ENCODE results near the gene SNUPN.
A peak's percentile ranks its signal among the peaks of the same experiment; 100 is the strongest.

SNUPN gene

DNA sequence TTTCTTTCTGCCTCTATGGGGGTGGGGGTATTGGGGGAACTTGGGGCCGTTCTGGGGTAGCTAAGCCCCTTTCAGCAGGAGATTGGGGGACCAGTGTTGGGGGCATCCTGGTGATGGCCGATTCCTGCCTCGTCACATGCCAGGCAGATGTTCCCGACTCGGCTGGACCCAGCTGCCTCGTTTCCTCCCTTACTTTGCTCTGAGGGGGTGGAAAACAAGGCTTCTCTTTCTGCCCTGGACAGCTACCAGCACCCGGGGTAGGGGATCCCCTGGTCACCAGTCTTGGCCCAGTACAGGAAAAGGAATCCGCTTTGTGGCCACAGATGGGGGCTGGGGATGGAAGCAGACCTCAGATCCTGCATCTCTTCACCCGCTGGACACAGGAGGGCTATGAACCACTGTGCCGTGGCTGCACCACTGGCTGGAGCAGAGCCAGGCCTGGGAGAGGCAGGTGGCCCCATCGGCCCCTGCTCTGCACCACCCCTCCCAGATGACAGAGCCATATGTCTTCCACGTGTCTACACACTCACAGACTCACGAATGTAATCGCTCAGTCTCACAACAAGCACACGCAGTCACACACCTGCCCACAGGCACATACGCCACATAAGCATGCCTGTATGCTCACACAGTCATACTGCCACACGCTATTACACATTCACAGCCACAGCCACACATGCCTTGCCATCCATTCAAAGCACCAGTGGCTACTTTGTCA, 34.6 kb upstream of the SNUPN start:
- no peaks in the 10 kb centered on the region for H3K27me3 Mint-ChIP-seq

DNA sequence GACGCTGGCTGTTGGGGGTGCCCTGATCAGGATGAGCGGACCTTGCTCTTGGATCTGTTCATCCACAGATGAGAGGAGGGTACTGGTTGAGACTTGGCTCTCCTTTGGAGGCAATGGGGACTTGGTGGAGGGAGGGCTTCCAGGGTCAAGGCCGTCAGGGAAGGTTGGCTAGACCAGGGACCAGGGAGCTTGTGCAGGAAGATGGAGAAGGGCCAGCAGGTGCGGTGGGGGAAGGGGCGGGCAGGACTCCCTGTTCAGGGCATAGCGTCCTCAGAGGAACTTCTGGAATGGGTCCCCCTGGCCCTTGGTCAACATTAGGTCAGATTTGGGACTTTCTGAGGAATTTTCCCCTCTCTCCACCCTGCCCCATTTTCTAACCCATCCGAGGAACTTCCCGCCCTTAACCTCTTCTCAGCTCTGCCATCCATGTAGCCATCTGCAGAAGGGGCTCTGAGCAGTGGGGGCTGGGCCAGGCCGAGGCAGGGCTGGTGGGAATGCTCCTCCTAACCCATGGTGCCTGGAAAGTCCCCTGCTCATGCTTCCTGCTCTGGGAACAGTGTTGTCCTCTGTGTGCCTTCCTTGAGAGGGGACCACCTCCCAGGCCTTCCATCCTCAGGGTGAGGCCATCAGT, 33.7 kb upstream of the SNUPN start:
- no peaks in the 10 kb centered on the region for H3K4me1 Mint-ChIP-seq (ENCODE audit: low read depth)
- H3K4me3 Mint-ChIP-seq = no peak overlapping the region
- no peaks in the 10 kb centered on the region for H3K27me3 Mint-ChIP-seq

More for the DNA sequence above, 34.6 kb upstream of the SNUPN start:
- no peak for DNase-seq
- H3K4me3 Mint-ChIP-seq = no peak overlapping the region
- no peaks in the 10 kb centered on the region for H3K4me1 Mint-ChIP-seq (ENCODE audit: low read depth)
- H3K36me3 Mint-ChIP-seq (ENCODE audit: low read depth) = no peaks in the 10 kb centered on the region
- H3K9me3 Mint-ChIP-seq = no peaks in the 10 kb centered on the region
- no peak overlapping the region for H3K27ac Mint-ChIP-seq

GRCh38 chr15:75656813-75657212, 31.3 kb upstream of the SNUPN start:
- no peak for DNase-seq
- Mint-ChIP-seq H3K4me3 (no peak overlapping the region), H3K9me3 (no peaks in the 10 kb centered on the region), H3K4me1 (ENCODE audit: low read depth) (peaks cover 5% of the 10 kb centered on the region), H3K27me3 (no peaks in the 10 kb centered on the region), H3K36me3 (ENCODE audit: low read depth) (no peaks in the 10 kb centered on the region), H3K27ac (no peak overlapping the region)

More for the DNA sequence above, 33.7 kb upstream of the SNUPN start:
- no peak for DNase-seq
- Mint-ChIP-seq H3K36me3 (ENCODE audit: low read depth) (no peaks in the 10 kb centered on the region), H3K27ac (no peak overlapping the region), H3K9me3 (no peaks in the 10 kb centered on the region)

DNA sequence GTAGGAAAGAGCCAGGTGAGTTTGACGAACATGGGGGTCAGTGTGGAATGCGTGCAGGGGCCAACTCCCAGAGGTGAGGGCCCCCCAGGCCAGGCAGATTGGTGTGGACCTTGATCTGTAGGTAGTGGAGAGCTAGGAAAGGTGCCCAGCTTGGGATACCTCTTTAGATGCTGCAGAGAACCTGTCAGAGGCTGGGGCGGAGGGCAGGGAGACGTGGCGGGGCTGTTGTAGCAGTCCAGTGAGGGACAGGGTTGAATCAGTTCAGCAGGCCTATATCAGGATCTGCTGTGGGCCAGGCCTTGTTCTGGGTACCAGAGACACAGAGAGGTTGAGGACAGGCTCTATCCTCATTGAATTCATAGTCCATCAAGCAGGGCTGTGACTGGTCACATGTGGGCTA, 30.8 kb upstream of the SNUPN start:
- H3K27ac Mint-ChIP-seq = no peak overlapping the region
- no peaks in the 10 kb centered on the region for H3K36me3 Mint-ChIP-seq (ENCODE audit: low read depth)
- H3K4me3 Mint-ChIP-seq = no peak overlapping the region
- H3K4me1 Mint-ChIP-seq (ENCODE audit: low read depth) = peaks cover 10% of the 10 kb centered on the region
- no peaks in the 10 kb centered on the region for H3K9me3 Mint-ChIP-seq
- DNase-seq = no peak
- H3K27me3 Mint-ChIP-seq = no peaks in the 10 kb centered on the region

GRCh38 chr15:75655931-75656330, 30.4 kb upstream of the SNUPN start:
- no peaks in the 10 kb centered on the region for H3K27me3 Mint-ChIP-seq
- no peak overlapping the region for H3K27ac Mint-ChIP-seq
- H3K4me1 Mint-ChIP-seq (ENCODE audit: low read depth) = peaks cover 14% of the 10 kb centered on the region
- H3K9me3 Mint-ChIP-seq = no peaks in the 10 kb centered on the region
- H3K4me3 Mint-ChIP-seq = no peak overlapping the region
- no peaks in the 10 kb centered on the region for H3K36me3 Mint-ChIP-seq (ENCODE audit: low read depth)
- no peak for DNase-seq

DNA sequence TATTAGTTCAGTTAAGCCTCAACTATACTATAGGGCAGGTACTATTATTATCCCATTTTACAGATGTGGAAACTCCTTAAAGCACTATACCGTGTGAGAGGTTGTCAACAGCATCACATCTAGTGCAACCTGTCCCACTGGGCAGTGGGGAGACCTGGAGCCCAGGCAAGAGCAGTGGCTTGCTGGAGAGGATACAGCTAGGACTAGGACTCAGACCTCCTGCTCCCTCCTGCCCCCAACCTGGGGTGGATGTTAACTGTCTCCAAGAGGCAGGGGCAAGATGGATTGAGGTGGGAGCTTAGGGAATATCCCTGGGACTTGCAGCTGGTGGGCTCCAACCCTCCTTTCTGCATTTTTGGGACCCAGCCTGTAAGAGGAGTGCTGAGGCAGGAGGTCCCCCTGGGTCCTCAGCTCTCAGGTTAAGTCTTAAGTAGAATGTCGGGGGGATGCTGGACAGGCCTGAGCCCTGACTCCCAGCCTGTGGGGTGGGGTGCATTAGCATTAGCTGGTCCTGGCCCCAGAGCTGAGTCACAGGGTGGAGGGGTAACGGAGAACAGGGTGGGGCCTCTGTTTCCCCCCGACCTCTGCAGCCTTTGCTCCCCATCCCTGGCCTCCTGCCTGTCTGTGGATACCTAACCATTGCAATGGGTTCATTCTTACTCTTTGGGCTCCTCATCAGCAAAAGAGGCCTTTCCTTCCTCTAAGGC, 28.8 kb upstream of the SNUPN start:
- no peak overlapping the region for H3K27ac Mint-ChIP-seq

DNA sequence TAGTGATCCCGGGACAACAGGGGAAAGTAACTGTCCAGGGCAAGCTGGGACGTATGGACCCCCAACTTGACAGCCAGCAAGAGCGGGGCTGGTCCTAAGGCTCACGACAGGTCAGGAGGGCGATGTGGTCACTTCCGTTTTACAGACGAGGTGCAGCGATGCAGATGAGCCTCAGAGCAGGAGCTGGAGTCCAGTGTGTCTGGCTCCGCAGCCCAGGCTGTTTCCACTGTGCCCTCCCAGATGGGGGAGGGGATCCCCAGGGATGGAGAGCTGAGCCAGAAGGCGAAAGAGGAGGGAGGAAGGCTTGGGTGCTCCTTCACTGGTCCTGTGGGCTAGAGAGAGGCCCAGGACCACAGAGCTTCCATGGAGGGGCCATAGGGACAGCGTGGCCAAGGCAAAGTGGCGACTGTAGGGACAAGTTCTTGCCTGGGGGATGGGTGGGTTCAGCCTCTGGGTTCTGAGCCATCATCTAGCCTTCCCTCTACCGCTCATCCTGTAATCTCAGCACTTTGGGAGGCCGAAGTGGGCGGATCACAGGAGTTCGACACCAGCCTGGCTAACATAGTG, 27.9 kb upstream of the SNUPN start:
- no peak for DNase-seq
- no peak overlapping the region for H3K4me3 Mint-ChIP-seq
- H3K27ac Mint-ChIP-seq = no peak overlapping the region
- H3K27me3 Mint-ChIP-seq = no peaks in the 10 kb centered on the region
- peaks cover 24% of the 10 kb centered on the region for H3K4me1 Mint-ChIP-seq (ENCODE audit: low read depth)
- H3K36me3 Mint-ChIP-seq (ENCODE audit: low read depth) = no peaks in the 10 kb centered on the region
- H3K9me3 Mint-ChIP-seq = no peaks in the 10 kb centered on the region

More for the DNA sequence above, 28.8 kb upstream of the SNUPN start:
- Mint-ChIP-seq H3K4me1 (ENCODE audit: low read depth) (peaks cover 18% of the 10 kb centered on the region), H3K9me3 (no peaks in the 10 kb centered on the region), H3K36me3 (ENCODE audit: low read depth) (no peaks in the 10 kb centered on the region), H3K27me3 (no peaks in the 10 kb centered on the region), H3K4me3 (no peak overlapping the region)
- no peak for DNase-seq

- H3K4me3 Mint-ChIP-seq = no peak overlapping the region
- peak overlapping the region; percentile 35 for H3K27ac Mint-ChIP-seq
- DNase-seq = no peak
- H3K4me1 Mint-ChIP-seq (ENCODE audit: low read depth) = peaks cover 27% of the 10 kb centered on the region
- H3K27me3 Mint-ChIP-seq = no peaks in the 10 kb centered on the region
- H3K9me3 Mint-ChIP-seq = no peaks in the 10 kb centered on the region
- no peaks in the 10 kb centered on the region for H3K36me3 Mint-ChIP-seq (ENCODE audit: low read depth)
Measured at GRCh38 chr15:75651810-75652543, 26.5 kb upstream of the SNUPN start.

DNA sequence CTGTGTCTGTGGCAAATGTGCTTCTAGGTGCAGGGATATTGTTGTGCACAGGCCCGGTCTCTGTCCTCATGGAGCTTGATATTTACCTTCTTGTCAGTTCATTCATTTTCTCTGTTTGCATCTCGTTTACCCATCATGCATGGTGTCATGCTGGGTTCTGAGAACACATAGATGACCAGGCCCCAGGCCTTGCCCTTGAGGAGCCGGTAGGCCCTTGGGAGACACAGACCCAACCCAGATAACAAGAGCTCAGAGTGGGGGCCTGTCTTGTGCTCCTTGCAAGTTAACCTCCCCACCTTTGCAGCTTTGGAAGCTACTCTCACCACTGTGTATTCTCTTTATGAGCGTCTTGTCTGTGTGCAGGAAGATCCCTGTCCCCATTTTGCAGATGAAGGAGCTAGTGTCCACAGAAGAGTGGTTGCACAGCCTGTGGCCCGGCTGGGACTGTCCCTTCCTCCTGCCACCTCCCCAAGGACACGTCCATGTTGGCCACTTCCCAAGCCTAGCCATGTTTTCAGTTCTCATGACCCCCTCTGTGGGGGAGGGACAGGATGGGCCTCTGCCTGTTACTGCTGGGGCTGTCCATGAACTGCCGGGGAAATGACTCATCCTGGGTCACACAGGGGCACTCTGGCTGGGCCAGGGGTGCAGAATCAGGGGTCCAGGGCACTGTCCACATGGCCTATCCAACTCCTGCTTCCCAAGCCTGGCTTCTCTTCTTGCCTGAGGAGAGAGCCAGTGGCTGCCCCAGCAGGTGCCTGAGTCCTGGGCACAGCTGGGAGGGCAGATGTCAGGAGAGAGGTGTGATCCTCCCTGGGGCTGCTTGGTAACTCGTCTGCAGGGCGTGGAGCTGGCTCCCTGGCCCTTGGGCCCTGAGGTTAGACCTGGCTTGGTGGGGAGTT, 25.6 kb upstream of the SNUPN start:
- Mint-ChIP-seq H3K27me3 (no peaks in the 10 kb centered on the region), H3K9me3 (no peaks in the 10 kb centered on the region), H3K36me3 (ENCODE audit: low read depth) (no peaks in the 10 kb centered on the region), H3K27ac (peak overlapping the region; percentile 30), H3K4me3 (no peak overlapping the region), H3K4me1 (ENCODE audit: low read depth) (peaks cover 32% of the 10 kb centered on the region)
- no peak for DNase-seq

DNA sequence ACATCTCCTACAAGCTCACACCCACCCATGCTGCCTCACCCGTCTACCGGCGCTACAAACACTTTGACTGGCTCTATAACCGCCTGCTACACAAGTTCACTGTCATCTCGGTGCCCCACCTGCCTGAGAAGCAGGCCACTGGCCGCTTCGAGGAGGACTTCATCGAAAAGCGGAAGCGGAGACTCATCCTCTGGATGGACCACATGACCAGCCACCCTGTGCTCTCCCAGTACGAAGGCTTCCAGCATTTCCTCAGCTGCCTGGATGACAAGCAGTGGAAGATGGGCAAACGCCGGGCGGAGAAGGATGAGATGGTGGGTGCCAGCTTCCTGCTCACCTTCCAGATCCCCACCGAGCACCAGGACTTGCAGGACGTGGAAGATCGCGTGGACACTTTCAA, 24.3 kb upstream of the SNUPN start:
- no peak for DNase-seq
- H3K27ac Mint-ChIP-seq = no peak overlapping the region
- peaks cover 32% of the 10 kb centered on the region for H3K4me1 Mint-ChIP-seq (ENCODE audit: low read depth)
- no peaks in the 10 kb centered on the region for H3K9me3 Mint-ChIP-seq
- H3K36me3 Mint-ChIP-seq (ENCODE audit: low read depth) = no peaks in the 10 kb centered on the region
- H3K27me3 Mint-ChIP-seq = no peaks in the 10 kb centered on the region
- H3K4me3 Mint-ChIP-seq = no peak overlapping the region

GRCh38 chr15:75649045-75649761, 23.7 kb upstream of the SNUPN start:
- Mint-ChIP-seq H3K27me3 (no peaks in the 10 kb centered on the region), H3K36me3 (ENCODE audit: low read depth) (no peaks in the 10 kb centered on the region), H3K27ac (no peak overlapping the region), H3K9me3 (no peaks in the 10 kb centered on the region), H3K4me3 (peak overlapping the region; percentile 83), H3K4me1 (ENCODE audit: low read depth) (peaks cover 32% of the 10 kb centered on the region)
- DNase-seq = no peak

GRCh38 chr15:75648156-75649000, 22.9 kb upstream of the SNUPN start:
- peaks cover 32% of the 10 kb centered on the region for H3K4me1 Mint-ChIP-seq (ENCODE audit: low read depth)
- H3K27ac Mint-ChIP-seq = peak overlapping the region; percentile 27
- no peaks in the 10 kb centered on the region for H3K9me3 Mint-ChIP-seq
- H3K36me3 Mint-ChIP-seq (ENCODE audit: low read depth) = no peaks in the 10 kb centered on the region
- H3K4me3 Mint-ChIP-seq = peak overlapping the region; percentile 83
- DNase-seq = no peak
- no peaks in the 10 kb centered on the region for H3K27me3 Mint-ChIP-seq

Measured in activated T-cell treated with anti-CD3 and anti-CD28 coated beads, Interleukin-2, amount 50 U/mL, for 24 hours (primary cell).